ENCODE results near the gene PPFIBP1.
"Not testable (repeated sequence)": the region's sequence is repeated elsewhere in the genome, so short reads cannot be mapped to it uniquely, and the experiment has no call there.

The PPFIBP1 gene

GRCh38 chr12:27652174-27652763, 128.3 kb downstream of the PPFIBP1 start:
- no peak for DNase-seq (ENCODE audit: low read depth in 3 of 3, low spot score in 1 of 3)

- no peak for DNase-seq (ENCODE audit: low read depth in 3 of 3, low spot score in 1 of 3)
These were observed 129.7 kb downstream of the PPFIBP1 start for GRCh38 chr12:27653661-27654060.

GRCh38 chr12:27655476-27655875, 131.5 kb downstream of the PPFIBP1 start:
- not testable (repeated sequence) for DNase-seq (ENCODE audit: low read depth in 3 of 3, low spot score in 1 of 3)

GRCh38 chr12:27657296-27657695, 133.3 kb downstream of the PPFIBP1 start:
- DNase-seq (ENCODE audit: low read depth in 3 of 3, low spot score in 1 of 3), result no peak

GRCh38 chr12:27665704-27666103, 141.7 kb downstream of the PPFIBP1 start:
- no peak for DNase-seq (ENCODE audit: low read depth in 3 of 3, low spot score in 1 of 3)

GRCh38 chr12:27666510-27666909, 142.5 kb downstream of the PPFIBP1 start:
- DNase-seq (ENCODE audit: low read depth in 3 of 3, low spot score in 1 of 3), result no peak

GRCh38 chr12:27667540-27667939, 143.5 kb downstream of the PPFIBP1 start:
- DNase-seq (ENCODE audit: low read depth in 3 of 3, low spot score in 1 of 3), result no peak

GRCh38 chr12:27672051-27672450, 148.0 kb downstream of the PPFIBP1 start:
- no peak for DNase-seq (ENCODE audit: low read depth in 3 of 3, low spot score in 1 of 3)

GRCh38 chr12:27672643-27673042, 148.6 kb downstream of the PPFIBP1 start:
- DNase-seq (ENCODE audit: low read depth in 3 of 3, low spot score in 1 of 3), result no peak

- no peak for DNase-seq (ENCODE audit: low read depth in 3 of 3, low spot score in 1 of 3)
These were observed 149.2 kb downstream of the PPFIBP1 start for GRCh38 chr12:27673101-27673718.

- no peak for DNase-seq (ENCODE audit: low read depth in 3 of 3, low spot score in 1 of 3)
These were observed 151.0 kb downstream of the PPFIBP1 start for GRCh38 chr12:27674989-27675388.

GRCh38 chr12:27680619-27681018, 156.6 kb downstream of the PPFIBP1 start:
- DNase-seq (ENCODE audit: low read depth in 3 of 3, low spot score in 1 of 3), result no peak

- DNase-seq (ENCODE audit: low read depth in 3 of 3, low spot score in 1 of 3), result no peak
These were observed 158.5 kb downstream of the PPFIBP1 start for GRCh38 chr12:27682534-27682933.

- DNase-seq (ENCODE audit: low read depth in 3 of 3, low spot score in 1 of 3), result no peak
These were observed 161.3 kb downstream of the PPFIBP1 start for GRCh38 chr12:27685274-27685673.

- no peak for DNase-seq (ENCODE audit: low read depth in 3 of 3, low spot score in 1 of 3)
These were observed 162.1 kb downstream of the PPFIBP1 start for GRCh38 chr12:27686147-27686546.

GRCh38 chr12:27688671-27689070, 164.7 kb downstream of the PPFIBP1 start:
- DNase-seq (ENCODE audit: low read depth in 3 of 3, low spot score in 1 of 3), result no peak

GRCh38 chr12:27689558-27690180, 165.7 kb downstream of the PPFIBP1 start:
- DNase-seq (ENCODE audit: low read depth in 3 of 3, low spot score in 1 of 3), result no peak

GRCh38 chr12:27693403-27693802, 169.4 kb downstream of the PPFIBP1 start:
- DNase-seq (ENCODE audit: low read depth in 3 of 3, low spot score in 1 of 3), result no peak

GRCh38 chr12:27695556-27696292, 171.7 kb downstream of the PPFIBP1 start:
- DNase-seq (ENCODE audit: low read depth in 3 of 3, low spot score in 1 of 3), result no peak

GRCh38 chr12:27696293-27696652, 172.3 kb downstream of the PPFIBP1 start, which contains the start of gene REP15:
TSS of gene REP15 (plus strand) at chr12:27696447. CDS start at chr12:27696563, 116 bp downstream.
- no peak for DNase-seq (ENCODE audit: low read depth in 3 of 3, low spot score in 1 of 3)

- no peak for DNase-seq (ENCODE audit: low read depth in 3 of 3, low spot score in 1 of 3)
These were observed 173.0 kb downstream of the PPFIBP1 start for GRCh38 chr12:27696864-27697564.
